Measurements from ENCODE around the gene RIMKLA.
A peak's percentile ranks its signal among the peaks of the same experiment; 100 is the strongest.

RIMKLA gene
- 0 to 0.29 (median 0.09) reads per million in 18 experiments for total RNA-seq

DNA sequence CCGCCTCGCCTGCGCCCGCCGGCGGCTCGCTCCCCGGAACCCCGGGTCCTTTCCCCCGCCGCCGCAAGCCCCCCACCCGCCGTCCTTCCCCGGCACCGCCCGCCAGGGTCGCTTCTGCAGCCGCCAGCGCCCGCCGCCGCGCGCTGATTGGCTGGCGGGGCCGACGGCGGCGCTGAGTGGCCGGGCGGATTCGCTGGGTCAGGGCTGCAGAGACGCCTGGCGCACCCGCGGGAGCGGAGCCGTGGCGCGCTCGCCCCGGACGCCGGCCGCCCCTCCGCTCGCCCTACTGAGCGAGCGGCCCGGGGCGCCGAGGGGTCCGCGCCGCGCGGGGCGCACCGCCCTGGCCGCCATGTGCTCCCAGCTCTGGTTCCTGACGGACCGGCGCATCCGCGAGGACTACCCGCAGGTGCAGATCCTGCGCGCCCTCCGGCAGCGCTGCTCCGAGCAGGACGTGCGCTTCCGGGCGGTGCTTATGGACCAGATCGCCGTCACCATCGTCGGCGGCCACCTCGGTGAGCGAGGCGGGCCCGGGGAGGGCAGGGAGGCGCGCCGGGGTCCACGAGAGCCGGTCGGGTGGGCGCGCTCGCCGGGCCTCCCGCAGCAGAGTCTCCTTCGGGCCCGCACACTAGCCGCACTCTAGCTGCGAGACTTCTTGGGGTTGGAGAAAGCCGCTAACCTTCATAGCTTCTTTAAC is at the start of gene RIMKLA:
Gene RIMKLA, plus strand, starts transcription at position 207 of the 694 bp plus-strand sequence. Its CDS starts 143 bp downstream, at position 350.
- peak in 1 of 2 donors; percentile 47 for DNase-seq

DNA sequence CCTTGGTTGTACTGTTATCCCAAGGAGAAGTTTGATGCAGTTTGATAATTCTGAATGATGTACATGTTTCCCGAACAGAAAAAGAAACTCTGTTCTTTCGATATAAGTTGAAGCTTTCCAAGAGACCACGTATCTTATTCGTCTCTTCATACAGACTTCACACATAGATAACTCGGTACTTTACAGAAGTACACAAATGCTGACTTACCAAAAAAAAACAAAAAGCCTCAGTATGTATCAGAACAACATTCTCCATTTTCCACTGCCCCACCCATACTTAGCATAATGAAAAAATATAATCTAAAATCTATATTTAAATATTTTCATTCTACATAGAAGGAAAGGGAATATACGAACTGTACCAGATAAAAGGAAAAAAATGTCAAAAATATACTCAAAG is 47.7 kb upstream of the RIMKLA start:
- no peak for DNase-seq

GRCh38 chr1:42333662-42334239 is 46.8 kb upstream of the RIMKLA start:
- DNase-seq = no peak

DNA sequence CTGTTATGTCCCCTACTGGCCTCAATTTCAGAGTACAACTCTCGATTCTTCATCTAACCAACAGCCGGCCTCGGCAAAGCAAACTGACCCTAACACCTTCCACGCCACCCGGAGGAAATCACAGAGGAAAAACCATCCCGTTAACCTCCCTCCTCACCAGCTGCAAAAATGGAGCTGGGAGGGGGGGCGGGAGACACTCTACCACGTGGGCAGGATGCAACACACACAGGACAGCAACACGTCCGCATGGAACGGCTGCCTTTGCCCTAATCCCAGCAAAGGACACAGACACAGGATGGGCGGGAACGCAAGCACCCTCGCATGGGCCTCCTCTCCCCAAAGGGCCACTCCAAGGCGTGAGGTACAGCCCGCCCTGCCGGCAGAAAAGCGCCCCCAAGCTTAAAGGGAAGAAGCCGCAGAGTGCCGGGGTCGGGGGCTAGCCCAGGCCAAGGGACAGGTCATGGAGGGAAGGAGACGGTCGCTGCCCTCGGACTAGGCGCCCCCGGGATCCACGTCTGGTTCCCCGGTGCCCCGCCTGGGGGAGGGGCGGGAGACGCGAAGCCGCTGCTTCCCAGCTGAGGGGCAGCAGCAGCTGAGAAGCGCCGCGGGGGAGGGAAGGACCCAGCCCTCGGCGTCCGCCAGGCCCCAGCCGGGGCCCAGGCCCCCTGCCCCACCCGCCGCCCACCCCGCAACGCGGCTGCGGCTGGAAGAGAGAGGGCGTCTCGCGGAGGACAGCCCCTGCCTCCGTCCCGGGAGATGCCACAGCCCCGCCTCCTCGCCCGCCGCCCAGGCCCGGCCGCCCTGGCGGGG is 46.1 kb upstream of the RIMKLA start:
- peak; percentile 35 to 59 for DNase-seq

- peak; percentile 91 to 94 for DNase-seq
Observed at GRCh38 chr1:42335050-42335808, 45.4 kb upstream of the RIMKLA start, which contains the start of gene FOXJ3. TSS of gene FOXJ3 (minus strand) at chr1:42335235. CDS start at chr1:42311093, 24,142 bp downstream.

GRCh38 chr1:42335809-42336518 is 44.6 kb upstream of the RIMKLA start:
- DNase-seq = peak in 1 of 2 donors; percentile 20

- DNase-seq = no peak
Observed at GRCh38 chr1:42336978-42337377, 43.6 kb upstream of the RIMKLA start.

- DNase-seq = no peak
Observed at GRCh38 chr1:42340093-42340492, 40.5 kb upstream of the RIMKLA start.

GRCh38 chr1:42340901-42341300 is 39.7 kb upstream of the RIMKLA start:
- no peak for DNase-seq

DNA sequence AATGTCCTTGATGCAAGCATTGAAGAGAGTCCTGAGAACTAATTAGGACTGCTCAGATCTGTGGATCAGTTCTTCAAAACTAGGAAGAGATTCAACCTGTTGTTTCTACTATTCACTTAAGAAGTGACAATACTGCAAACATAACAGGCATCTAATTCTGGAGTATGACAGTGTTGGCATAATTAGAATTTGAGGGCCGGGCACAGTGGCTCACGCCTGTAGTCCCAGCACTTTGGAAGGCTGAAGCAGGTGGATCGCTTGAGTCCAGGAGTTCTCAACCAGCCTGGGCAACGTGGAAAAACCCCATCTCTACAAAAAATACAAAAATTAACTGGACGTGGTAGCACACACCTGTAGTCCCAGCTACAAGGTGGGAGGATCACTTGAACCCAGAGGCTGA is 37.5 kb upstream of the RIMKLA start:
- no peak for DNase-seq

DNA sequence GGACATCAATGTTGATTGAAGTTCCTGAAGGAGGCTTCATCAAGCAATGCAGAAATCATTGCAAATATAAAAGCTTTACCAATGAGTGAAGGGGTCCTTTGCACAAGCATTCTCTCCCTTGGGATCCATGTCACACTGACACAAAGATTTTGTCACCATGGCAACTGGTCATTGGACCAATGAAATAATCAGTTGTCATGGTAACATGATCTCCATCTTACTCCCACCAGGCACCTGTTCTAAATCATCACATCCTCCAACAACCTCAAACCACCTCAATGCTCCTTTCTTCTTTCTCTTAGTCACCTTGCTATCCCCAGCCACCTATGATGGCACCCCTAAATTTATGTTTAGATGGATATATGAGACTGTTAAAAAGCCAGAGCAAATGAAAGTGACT is 32.1 kb upstream of the RIMKLA start:
- DNase-seq = no peak

DNA sequence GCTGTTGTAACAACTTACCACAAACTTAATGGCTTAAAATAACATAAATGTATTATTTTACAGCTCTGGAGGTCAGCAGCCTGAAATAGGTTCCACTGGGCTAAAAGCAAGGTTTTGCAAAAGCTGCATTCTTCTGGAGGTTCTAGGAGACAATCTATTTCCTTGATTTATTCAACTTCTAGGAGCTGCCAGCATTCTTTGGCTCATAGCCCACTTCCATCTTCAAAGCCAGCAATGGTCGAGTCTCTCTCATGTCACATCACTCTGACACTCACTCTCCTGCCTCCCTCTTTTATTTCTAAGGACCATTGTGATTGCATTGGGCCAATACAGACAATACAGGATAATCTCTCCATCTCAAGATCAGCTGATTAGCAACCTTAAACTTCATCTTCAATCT is 30.5 kb upstream of the RIMKLA start:
- DNase-seq = no peak

DNA sequence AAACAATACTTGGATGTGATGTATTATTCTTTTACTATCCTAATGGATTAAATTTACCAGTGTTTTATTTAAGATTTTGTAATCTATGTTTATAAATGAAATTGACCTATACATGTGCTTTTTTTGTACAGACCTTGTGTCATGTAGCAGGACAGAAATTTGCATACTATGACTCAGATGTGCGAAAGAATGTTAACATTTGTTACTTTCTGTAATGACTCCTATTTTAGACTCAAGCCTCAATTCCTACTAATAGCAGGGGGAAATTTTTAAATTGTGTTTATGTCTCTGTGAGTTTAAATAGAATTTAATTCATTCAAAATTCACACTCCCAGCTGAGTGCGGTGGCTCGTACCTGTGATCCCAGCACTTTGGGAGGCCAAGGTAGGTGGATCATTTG is 21.8 kb upstream of the RIMKLA start:
- no peak for DNase-seq

- no peak for DNase-seq
Observed at GRCh38 chr1:42359466-42359865, 21.1 kb upstream of the RIMKLA start.

DNA sequence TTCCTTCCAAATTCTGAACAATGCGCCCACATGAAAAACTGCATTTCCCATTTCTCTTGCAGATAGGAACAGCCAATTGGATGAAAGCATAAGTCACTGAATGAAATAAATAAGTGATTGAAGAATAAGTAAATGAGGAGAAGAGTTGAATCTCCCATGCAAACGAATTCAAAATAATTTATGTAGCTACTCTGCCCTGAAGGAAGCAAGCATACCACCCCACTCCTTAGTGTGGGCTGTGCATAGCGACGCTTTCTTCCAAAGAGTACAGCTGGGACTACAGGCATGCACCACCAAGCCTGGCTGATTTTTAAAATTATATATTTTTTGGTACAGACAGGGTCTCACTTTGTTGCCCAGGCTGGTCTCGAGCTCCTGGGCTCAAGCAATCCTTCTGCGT is 16.5 kb upstream of the RIMKLA start:
- no peak for DNase-seq

GRCh38 chr1:42364542-42364941 is 16.1 kb upstream of the RIMKLA start:
- no peak for DNase-seq

DNA sequence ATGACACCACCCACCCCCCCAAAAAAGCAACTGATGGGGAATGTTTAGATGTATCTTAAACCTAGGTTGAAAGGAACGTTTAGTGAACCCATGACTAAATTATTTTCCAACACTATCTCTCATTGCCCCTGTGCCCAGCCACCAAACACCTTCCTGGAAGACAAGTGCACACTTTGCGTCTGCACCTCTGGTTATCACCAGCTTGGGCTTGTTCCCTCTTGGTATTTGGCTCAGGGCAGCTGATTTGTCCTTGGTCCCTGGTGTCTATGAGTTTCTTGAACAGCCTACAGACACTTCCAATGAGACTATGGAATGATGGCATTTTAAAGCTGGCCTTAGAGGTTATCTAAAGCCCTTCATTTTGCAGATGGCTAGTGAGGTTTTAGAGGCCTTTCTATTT is 15.5 kb upstream of the RIMKLA start:
- no peak for DNase-seq

DNA sequence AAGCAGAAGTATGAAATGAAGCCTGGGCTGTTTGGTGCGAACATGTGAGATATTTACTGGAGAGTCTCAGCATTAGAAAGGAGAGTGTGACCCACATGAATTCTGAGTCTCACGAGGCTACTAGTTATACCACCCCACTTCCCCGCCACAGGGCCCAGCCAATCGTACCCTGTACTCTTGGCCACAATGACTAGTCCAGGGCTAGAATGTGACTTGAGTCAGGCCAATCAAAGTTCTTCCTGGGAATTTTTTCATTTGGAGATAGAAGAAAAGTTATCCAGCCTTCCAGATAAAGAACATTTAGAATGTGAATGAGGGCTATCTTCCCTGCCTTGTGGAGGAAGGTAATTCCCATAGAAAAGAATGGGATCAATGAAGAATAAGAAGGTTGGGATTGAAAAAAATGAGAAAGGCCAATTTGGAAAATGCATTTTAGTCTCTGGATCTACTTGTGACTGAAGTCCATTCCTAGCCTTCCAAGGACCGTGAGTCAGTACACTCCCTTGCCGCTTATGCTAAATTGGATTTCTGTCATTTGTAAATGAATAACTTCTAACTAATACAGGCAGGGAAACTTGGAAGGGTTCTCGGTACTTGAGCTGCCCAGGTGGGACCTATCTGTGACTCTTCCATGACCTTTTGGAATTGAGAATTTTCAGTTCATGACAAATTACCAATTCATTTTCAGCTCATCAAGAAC is 12.3 kb upstream of the RIMKLA start:
- DNase-seq = no peak

- DNase-seq = no peak
Observed at GRCh38 chr1:42369471-42369870, 11.1 kb upstream of the RIMKLA start.

GRCh38 chr1:42370876-42371549 is 9.6 kb upstream of the RIMKLA start:
- no peak for DNase-seq

DNA sequence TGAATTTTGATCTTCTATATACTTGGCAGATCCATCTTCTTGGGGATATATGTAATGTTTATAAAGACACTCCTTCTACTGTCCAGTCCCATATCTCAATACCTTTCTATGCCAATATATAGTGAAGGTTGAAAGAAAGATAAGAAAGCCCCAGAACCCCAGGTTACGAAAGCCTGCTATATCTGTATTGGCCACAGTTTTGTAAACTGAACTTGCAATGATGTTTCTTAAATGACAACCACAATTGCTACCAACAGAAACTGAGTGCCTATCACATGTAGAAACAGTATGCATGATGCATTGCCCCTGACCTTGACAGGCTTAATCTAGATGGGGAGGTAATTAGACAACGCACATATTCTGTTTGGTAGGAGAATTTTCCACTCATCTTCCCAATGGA is 7.8 kb upstream of the RIMKLA start:
- no peak for DNase-seq
